Hippocampal formation (tissue), 2 donors: ENCODE measurements around the gene GPR37.

Experiments
- DNase-seq, 2 donors: peaks; one replicate each; lab custom pipeline; 2025; lab: John Stamatoyannopoulos, UW

The GPR37 gene

GRCh38 chr7:124780608-124781007, 15.0 kb upstream of the GPR37 start:
- DNase-seq: no peak

GRCh38 chr7:124780056-124780455, 14.5 kb upstream of the GPR37 start:
- no peak for DNase-seq

DNA sequence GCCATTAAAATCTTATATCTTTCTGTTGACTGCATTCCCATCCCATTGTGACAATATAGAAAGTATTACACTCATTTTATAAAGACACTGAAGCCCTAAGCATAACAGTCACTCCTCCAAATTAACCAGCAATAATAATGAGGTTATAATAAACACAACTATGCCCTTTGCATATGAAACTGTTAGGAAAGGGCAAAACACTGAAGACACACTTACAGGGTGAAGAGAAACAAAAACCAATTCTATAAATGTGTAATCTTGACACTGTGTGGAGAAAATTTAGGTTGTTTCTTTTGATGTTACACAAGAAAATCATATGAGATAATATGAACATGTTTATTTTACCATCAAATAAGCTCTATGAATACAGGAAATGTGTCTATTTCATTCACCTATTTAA, 14.0 kb upstream of the GPR37 start:
- DNase-seq: no peak

DNA sequence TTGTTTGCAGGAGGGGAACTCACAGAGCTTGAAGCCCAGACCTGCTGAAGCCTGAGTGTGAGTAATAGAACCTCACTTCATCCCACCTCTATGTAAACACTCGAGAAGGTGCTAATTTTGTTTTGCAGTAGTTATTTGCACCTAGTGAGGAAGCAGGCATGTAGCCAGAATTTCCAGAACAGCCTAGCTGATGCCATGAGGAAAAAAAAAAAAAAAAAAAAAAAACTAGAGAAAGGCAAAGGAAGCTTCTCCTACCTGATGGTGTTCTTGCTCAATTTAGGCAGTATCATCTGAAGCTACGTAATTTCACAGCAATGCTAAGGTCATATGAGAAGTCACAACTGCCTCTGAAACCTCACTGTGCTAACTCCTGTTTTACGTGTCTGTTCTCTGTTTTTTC, 13.6 kb upstream of the GPR37 start:
- DNase-seq: no peak

- DNase-seq: no peak
Measured at GRCh38 chr7:124777268-124777667, 11.7 kb upstream of the GPR37 start.

- no peak for DNase-seq
Measured at GRCh38 chr7:124776153-124776552, 10.6 kb upstream of the GPR37 start.

GRCh38 chr7:124775422-124775821, 9.8 kb upstream of the GPR37 start:
- DNase-seq: no peak

- no peak for DNase-seq
Measured at GRCh38 chr7:124773938-124774337, 8.3 kb upstream of the GPR37 start.

DNA sequence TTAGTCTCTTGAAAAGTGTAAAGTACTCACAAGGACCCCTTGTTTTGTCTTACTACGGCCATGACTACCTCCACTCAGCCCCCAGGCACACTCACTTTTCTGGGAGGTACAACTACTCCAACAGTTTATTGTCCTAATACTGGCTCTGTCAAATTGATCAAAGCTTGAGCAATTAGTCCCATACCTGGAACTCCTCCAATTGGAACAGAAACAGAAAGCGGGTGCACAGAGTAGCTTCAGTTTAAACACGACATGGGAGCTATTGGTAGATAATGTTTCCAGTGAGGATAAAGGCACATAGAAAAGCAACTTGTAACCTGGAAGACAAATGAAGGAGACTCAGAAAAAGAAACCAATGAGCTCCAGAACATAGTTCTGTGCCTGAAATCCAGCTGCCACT, 7.7 kb upstream of the GPR37 start:
- DNase-seq: no peak

GRCh38 chr7:124769136-124769535, 3.5 kb upstream of the GPR37 start:
- DNase-seq: no peak

DNA sequence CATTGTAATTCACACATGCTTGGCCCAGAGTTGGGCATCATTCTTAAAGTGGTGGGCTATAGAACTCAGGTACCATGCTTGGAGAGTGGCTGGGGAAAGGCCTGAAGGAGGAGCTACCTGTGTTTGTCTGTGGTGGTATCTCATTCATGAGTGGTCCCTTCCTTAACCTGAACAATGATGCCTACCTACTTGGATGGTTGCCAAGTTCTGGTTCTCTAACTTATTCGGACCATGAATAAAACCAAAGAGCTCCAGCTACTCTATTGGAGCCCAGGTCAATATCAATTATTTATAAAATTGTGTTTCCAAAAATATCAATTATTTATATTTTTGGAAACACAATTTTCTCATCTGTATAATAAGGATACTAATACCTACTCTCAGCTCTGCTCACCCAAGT, 2.9 kb upstream of the GPR37 start:
- no peak for DNase-seq

- peak in 1 of 2 donors; percentile 44 for DNase-seq
Measured at GRCh38 chr7:124764847-124765400, 668 bp downstream of the GPR37 start.

- no peak for DNase-seq
Measured at GRCh38 chr7:124764051-124764846, 1.3 kb downstream of the GPR37 start.

GRCh38 chr7:124762611-124763143, 2.9 kb downstream of the GPR37 start:
- peak; percentile 72 to 76 for DNase-seq

DNA sequence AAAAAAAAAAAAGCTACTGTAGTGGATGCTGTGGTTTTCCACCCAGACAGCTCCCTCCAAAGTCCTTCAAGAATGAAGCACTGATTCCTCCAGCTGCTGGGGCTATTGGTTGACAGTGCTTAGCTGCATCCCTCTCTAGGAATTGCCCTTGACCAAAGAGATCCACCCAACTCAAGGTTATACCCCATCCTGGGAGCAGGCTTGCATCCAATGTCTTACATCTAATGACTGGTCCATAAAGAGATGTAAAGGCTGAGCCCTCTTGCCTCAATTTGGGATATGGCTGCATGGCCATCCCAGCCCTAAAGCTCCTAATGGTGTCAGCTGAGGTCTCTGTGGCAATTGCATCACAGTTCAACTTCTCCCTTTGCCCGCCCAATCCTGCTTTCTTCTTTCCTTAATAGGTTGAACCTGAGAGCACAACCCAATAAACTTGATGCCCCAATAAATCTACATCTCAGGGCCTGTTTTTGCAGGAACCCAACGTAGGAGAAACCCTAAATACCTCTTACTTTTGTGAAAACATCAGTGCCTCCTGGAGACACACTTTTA, 4.4 kb downstream of the GPR37 start:
- no peak for DNase-seq

DNA sequence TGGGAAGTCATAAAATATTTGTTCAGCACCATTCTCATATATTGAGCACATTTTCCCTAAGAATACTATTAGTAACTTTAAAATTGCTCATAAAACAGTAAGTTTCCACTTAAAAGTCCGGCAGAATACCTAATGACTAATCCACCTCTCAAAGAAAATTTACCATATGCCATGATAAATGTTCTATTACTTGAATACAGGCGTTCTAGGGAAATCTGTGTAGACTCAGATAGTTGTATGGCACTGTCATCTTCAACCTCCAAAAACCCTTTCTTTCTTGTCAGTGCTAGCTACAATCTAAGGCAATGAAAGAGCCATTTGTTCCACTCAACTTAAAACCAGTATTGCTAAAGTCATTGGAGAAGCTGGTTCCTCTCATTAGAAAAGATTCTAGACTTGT, 7.3 kb downstream of the GPR37 start:
- DNase-seq: peak in 1 of 2 donors; percentile 40

GRCh38 chr7:124754576-124755268, 10.9 kb downstream of the GPR37 start:
- peak in 1 of 2 donors; percentile 90 for DNase-seq

DNA sequence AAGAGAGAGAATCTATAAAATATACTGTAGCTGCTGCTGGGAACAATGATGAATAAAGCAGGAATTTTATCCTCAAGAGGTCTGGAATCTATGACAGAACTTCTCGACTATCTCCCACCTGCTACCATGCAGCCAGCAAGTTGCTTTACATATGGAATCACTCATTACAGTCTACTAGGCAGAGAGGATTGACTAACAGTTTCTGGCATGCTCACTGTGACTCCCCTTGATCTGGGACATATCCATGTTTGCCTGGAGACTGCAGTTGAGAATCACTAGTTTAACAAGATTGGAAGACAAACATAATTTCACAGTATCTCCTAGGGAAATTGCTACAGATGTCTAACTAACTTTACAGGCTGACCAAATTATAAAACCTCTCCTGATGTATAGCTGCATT, 13.3 kb downstream of the GPR37 start:
- peak in 1 of 2 donors; percentile 50 for DNase-seq

DNA sequence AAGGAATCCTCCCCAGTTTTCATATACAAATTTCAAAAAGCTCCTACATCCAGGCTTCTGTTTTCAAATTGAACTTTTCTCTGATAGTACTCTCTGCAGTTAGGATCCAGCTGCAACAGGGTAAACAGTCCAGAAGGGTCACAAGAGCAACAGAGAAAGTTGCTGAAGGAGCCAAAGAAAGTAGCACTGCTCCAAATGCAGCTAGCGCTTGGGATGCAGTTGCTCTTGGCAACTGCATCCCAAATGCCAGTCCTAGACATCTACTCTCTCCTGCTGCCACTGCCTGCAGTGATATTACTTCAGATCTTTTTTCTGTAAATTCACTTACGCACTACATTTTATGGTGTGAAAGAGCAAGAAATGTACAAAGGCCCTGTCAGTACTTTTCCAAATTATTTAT, 14.6 kb downstream of the GPR37 start:
- peak in 1 of 2 donors; percentile 55 for DNase-seq

DNA sequence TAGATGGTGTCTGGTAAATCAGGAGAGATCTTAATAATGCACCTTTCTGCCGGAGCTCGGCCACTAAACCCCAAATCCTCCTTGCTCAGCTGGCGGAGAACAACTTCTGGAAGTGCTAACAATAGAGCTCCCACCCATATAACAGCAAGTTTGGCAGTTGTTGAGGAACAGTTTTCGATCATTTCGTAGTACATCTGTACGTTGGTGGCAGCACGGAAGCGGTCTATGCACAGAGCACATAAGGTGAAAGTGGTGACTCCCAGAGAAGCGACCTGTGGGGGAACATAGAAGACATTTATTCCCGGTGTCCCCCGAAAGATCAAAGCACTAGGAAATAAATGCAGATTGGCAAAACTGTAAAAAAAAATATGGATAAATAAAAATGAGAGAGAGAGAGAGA, 18.5 kb downstream of the GPR37 start:
- peak in 1 of 2 donors; percentile 16 for DNase-seq

DNA sequence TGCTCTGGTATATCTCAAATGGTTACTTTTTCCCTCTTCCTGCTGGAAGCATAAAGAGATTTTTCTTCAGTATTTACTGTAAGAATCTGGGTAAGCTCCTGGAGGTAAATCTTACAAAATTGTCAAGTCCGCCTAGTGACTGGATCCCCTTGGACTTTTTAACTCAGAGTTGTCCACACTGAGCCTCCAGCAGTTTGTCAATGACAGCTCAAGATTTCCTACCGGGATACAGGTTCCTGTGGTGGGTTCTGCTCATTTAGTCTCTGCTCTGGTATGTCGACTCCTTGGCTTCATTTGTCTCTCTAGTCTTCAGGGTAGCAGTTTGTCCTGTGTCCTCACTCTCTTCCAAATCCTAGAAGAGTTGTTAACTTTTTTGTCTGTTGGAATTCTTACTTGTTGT, 27.0 kb downstream of the GPR37 start:
- no peak for DNase-seq

DNA sequence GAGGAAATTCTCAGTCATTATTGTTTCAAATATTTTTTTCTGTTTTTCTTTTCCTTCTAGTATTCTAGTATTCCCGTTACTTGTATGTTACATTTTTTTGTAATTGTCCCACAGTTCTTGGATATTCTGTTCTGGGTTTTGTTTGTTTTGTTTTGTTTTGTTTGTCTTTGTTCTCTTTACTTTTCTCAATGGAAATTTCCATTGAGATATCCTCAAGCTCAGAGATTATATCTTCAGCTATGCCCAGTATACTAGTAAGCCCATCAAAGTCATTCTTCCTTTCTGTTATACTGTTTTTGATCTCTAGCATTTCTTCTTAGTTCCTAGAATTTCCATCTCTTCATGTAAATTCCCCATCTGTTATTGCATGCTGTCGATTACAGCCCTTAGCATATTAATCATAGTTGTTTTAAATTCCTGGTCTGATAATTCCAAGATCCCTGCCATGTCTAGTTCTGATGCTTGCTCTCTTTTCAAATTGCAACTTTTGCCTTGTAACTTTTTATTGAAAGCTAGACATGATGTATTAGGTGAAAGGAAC, 27.8 kb downstream of the GPR37 start:
- no peak for DNase-seq
